Karpas-422 (cell line): Measurements from ENCODE around the gene RPS6KB2. TPM values are rescaled to one million over a fixed set of nuclear protein-coding genes. Genes with fewer than 3 reads are reported as not detected.
A peak's percentile ranks its signal among the peaks of the same experiment; 100 is the strongest.

Experiments used
- DNase-seq: peaks from one replicate; pipeline ENCODE4 v3.0.0-alpha.2; 2015
- H2AFZ ChIP-seq: fragments of 200-600 bp; sonication (generic); 2 replicates; pipeline ENCODE4 v1.6.1; 2014; ENCODE audit warnings: antibody characterized with exemption, low read length, mixed read lengths
- H3K27ac ChIP-seq: fragments of 200-600 bp; sonication (generic); 2 replicates; pipeline ENCODE4 v1.5.1; 2014; ENCODE audit warnings: mild to moderate bottlenecking, low read length, moderate library complexity
- H3K27me3 ChIP-seq: fragments of 200-600 bp; sonication (generic); 2 replicates; pipeline ENCODE4 v1.6.1; 2014; ENCODE audit warnings: low read length, mixed read lengths
- H3K36me3 ChIP-seq: fragments of 200-600 bp; sonication (generic); 2 replicates; pipeline ENCODE4 v1.6.1; 2014; ENCODE audit warnings: low read length, mixed read lengths; ENCODE audit not compliant: insufficient read depth
- H3K4me1 ChIP-seq: fragments of 200-600 bp; sonication (generic); 2 replicates; pipeline ENCODE4 v1.6.1; 2014; ENCODE audit warnings: mild to moderate bottlenecking, low read length, mixed read lengths
- H3K4me2 ChIP-seq: fragments of 200-600 bp; sonication (generic); 2 replicates; pipeline ENCODE4 v1.6.1; 2014; ENCODE audit warnings: low read length, low read depth, mild to moderate bottlenecking; ENCODE audit not compliant: poor library complexity, severe bottlenecking
- H3K4me3 ChIP-seq: fragments of 200-600 bp; sonication (generic); 2 replicates; pipeline ENCODE4 v1.5.1; 2014; ENCODE audit warnings: mild to moderate bottlenecking, antibody characterized with exemption, low read length, mixed read lengths
- H3K79me2 ChIP-seq: fragments of 200-600 bp; sonication (generic); 2 replicates; pipeline ENCODE4 v1.6.1; 2014; ENCODE audit warnings: mild to moderate bottlenecking, low read length, mixed read lengths
- H3K9ac ChIP-seq: fragments of 200-600 bp; sonication (generic); 2 replicates; pipeline ENCODE4 v1.6.0; 2014; ENCODE audit warnings: low read length
- H3K9me2 ChIP-seq: fragments of 200-600 bp; sonication (generic), shearing (Covaris generic); replicated peaks from 2 replicates; pipeline ENCODE4 v1.6.0; 2014; ENCODE audit warnings: mild to moderate bottlenecking, low read length, moderate library complexity; ENCODE audit not compliant: insufficient read depth
- H3K9me3 ChIP-seq: fragments of 300-700, 200-600 bp; sonication (generic); 2 replicates; pipeline ENCODE4 v1.6.1; 2014; ENCODE audit warnings: low read length, mixed read lengths
- H4K20me1 ChIP-seq: fragments of 200-600 bp; sonication (generic); 2 replicates; pipeline ENCODE4 v1.6.1; 2014; ENCODE audit warnings: mild to moderate bottlenecking, antibody characterized with exemption, low read length, low read depth; ENCODE audit not compliant: insufficient read depth
- total RNA-seq: library from RNA; depleted of rRNA; stranded (reverse); fragments of >200 nt; shearing (Covaris generic); gene quantifications from 2 replicates; pipeline ENCODE4 v1.2.3, GENCODE V29; 2014; ENCODE audit warnings: low replicate concordance

The RPS6KB2 gene
- total RNA-seq, 1 experiment from 2014 or later: 48.9 TPM

- H3K27me3 ChIP-seq: no peaks in the 10 kb centered on the region
- peaks cover 28% of the 10 kb centered on the region for H3K79me2 ChIP-seq
- peaks cover 66% of the 10 kb centered on the region for H3K4me1 ChIP-seq
- H3K36me3 ChIP-seq: peaks cover 5% of the 10 kb centered on the region; the same call in 1 of the 2 replicates
- no peaks in the 10 kb centered on the region for H3K9me3 ChIP-seq
- peak overlapping the region; percentile 100 for H3K27ac ChIP-seq
- peak overlapping the region; percentile 86; the same call in 1 of the 2 replicates for H3K4me3 ChIP-seq
- peak overlapping the region; percentile 73 for H3K4me2 ChIP-seq
- H4K20me1 ChIP-seq: peaks cover 7% of the 10 kb centered on the region; the same call in 1 of the 2 replicates
- DNase-seq: peak; percentile 73
- no peaks in the 10 kb centered on the region for H3K9me2 ChIP-seq
- peak overlapping the region; percentile 95 for H3K9ac ChIP-seq
- H2AFZ ChIP-seq: no peak overlapping the region
Observed at GRCh38 chr11:67434395-67434881, 6.1 kb downstream of the RPS6KB2 start.

DNA sequence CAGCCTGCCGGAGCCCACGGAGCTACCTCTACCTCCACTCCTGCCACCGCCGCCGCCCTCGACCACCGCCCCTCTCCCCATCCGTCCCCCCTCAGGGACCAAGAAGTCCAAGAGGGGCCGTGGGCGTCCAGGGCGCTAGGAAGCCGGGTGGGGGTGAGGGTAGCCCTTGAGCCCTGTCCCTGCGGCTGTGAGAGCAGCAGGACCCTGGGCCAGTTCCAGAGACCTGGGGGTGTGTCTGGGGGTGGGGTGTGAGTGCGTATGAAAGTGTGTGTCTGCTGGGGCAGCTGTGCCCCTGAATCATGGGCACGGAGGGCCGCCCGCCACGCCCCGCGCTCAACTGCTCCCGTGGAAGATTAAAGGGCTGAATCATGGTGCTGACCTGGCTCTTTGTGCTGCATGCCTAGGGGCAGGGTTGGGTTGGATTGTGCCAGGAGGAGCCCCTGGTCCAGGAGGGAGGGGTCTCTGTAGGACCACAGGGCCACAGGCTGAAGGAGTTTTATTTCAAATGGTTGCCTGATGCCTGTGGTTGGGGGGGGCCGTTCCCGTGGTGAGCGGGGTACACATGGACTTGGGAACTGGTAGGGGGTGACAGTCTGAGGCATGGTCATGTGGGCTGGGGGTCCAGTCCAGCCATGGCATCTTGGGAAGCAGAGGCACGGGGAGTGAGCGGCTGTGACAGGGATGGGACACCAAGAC lies 6.9 kb downstream of the RPS6KB2 start:
- Histone ChIP-seq H3K27me3 (no peaks in the 10 kb centered on the region), H3K9ac (peak overlapping the region; percentile 95), H2AFZ (no peak overlapping the region), H3K4me2 (peak overlapping the region; percentile 73), H3K36me3 (peaks cover 5% of the 10 kb centered on the region; the same call in 1 of the 2 replicates), H3K9me2 (no peaks in the 10 kb centered on the region), H3K27ac (peak overlapping the region; percentile 100), H3K9me3 (no peaks in the 10 kb centered on the region), H4K20me1 (peaks cover 7% of the 10 kb centered on the region; the same call in 1 of the 2 replicates), H3K79me2 (peaks cover 24% of the 10 kb centered on the region), H3K4me1 (peaks cover 63% of the 10 kb centered on the region), H3K4me3 (peak overlapping the region; percentile 86; the same call in 1 of the 2 replicates)
- DNase-seq: peak; percentile 78

DNA sequence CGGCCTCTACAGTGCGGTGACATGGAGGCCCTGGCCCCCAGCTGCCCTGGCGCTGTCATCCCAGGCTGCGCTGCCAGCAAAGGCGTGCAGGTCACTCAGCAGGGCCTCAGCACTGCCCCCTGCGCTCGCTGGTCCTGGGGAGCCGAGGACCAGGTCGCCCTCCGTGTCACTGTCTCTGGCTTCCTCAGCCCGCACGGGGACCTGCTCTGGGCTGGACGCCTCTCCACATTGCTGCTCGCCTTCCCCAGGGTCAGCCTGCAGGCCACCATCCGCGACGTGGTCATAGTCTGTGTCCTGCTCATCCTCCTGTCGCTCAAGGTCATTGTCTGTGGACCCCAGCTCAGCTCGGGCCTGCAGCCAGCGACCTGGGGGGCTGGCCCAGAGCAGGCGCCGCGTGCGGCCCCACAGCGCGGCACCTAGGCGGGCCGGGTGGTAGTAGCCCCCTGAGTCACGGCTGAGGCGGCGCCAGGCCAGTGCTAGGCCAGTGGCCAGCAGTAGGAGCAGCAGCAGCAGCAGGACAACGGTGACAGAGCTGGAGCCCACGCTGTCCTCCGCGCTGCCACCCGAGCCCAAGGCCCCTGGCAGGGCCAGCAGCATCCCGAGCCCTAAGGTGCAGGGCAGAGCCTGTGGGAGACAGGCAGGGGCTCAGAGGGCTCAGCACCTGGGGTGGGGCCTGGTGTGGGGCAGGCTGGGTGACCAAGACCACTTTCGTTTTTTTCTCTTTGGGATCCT lies 7.6 kb downstream of the RPS6KB2 start:
- no peak for DNase-seq
- Histone ChIP-seq H4K20me1 (peaks cover 7% of the 10 kb centered on the region; the same call in 1 of the 2 replicates), H3K27me3 (no peaks in the 10 kb centered on the region), H3K4me1 (peaks cover 69% of the 10 kb centered on the region), H3K79me2 (peaks cover 24% of the 10 kb centered on the region), H3K36me3 (peaks cover 5% of the 10 kb centered on the region; the same call in 1 of the 2 replicates), H3K9me3 (no peaks in the 10 kb centered on the region), H3K27ac (peak overlapping the region; percentile 100), H3K9ac (peak overlapping the region; percentile 95), H3K4me3 (peak overlapping the region; percentile 86), H3K4me2 (peak overlapping the region; percentile 73), H3K9me2 (no peaks in the 10 kb centered on the region), H2AFZ (no peak overlapping the region)

DNA sequence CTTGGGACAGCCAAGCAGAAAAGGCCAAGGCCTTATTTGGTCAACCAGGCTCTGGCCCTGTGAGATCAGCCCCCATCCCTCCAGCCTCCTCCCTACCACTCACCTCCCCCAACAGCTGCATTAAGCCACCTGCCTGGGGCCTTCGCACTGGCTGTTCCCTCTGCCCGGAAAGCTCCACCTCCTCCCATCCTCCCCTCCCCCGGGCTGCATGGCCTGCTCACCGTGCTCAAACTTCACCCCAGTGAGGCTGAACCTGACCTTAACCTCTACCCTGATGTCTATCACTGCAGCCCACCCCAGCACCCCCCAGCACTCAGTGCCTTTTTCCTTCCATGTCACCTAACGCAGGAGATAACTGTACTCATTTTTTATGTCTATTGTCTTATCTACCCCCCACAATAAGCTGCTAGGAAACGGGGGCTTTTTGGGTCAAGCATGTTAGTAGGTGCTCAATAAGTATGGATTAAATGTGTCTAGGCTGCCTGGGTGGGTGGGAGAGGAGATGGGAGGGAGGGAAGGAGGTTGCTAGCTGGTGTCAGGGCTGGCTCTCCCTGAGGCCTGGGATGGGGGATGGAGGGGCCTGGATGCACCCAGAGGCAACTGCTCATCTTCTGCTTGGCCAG lies 8.3 kb downstream of the RPS6KB2 start:
- Histone ChIP-seq H3K9me2 (no peaks in the 10 kb centered on the region), H3K36me3 (peaks cover 5% of the 10 kb centered on the region; the same call in 1 of the 2 replicates), H4K20me1 (peaks cover 7% of the 10 kb centered on the region; the same call in 1 of the 2 replicates), H3K9ac (peak overlapping the region; percentile 95), H3K9me3 (no peaks in the 10 kb centered on the region), H2AFZ (no peak overlapping the region), H3K27me3 (no peaks in the 10 kb centered on the region), H3K4me1 (peaks cover 69% of the 10 kb centered on the region), H3K27ac (peak overlapping the region; percentile 100), H3K4me2 (peak overlapping the region; percentile 73), H3K4me3 (peak overlapping the region; percentile 86), H3K79me2 (peaks cover 24% of the 10 kb centered on the region)
- DNase-seq: peak; percentile 96

- H3K36me3 ChIP-seq: peaks cover 5% of the 10 kb centered on the region; the same call in 1 of the 2 replicates
- DNase-seq: peak; percentile 93
- H2AFZ ChIP-seq: no peak within 1 kb of the TSS
- peaks cover 69% of the 10 kb centered on the region for H3K4me1 ChIP-seq
- H3K4me2 ChIP-seq: peak within 1 kb of the TSS; percentile 73
- H3K27me3 ChIP-seq: no peaks in the 10 kb centered on the region
- peak within 1 kb of the TSS; percentile 100 for H3K27ac ChIP-seq
- H3K9me2 ChIP-seq: no peaks in the 10 kb centered on the region
- peaks cover 24% of the 10 kb centered on the region for H3K79me2 ChIP-seq
- H3K4me3 ChIP-seq: peak within 1 kb of the TSS; percentile 86
- peak within 1 kb of the TSS; percentile 95 for H3K9ac ChIP-seq
- no peaks in the 10 kb centered on the region for H3K9me3 ChIP-seq
- peaks cover 7% of the 10 kb centered on the region; the same call in 1 of the 2 replicates for H4K20me1 ChIP-seq
Observed at GRCh38 chr11:67437082-67437808, 9.0 kb downstream of the RPS6KB2 start, which contains the start of gene PTPRCAP. Gene PTPRCAP, minus strand, starts transcription at chr11:67437682. Its CDS starts 63 bp downstream, at chr11:67437619.

- Histone ChIP-seq H3K27ac (peak overlapping the region; percentile 100), H3K9ac (peak overlapping the region; percentile 95), H2AFZ (no peak overlapping the region), H3K9me3 (no peaks in the 10 kb centered on the region), H3K4me1 (peaks cover 70% of the 10 kb centered on the region), H3K4me3 (peak overlapping the region; percentile 86), H3K36me3 (peaks cover 2% of the 10 kb centered on the region; the same call in 1 of the 2 replicates), H3K4me2 (peak overlapping the region; percentile 73), H3K27me3 (no peaks in the 10 kb centered on the region), H4K20me1 (peaks cover 7% of the 10 kb centered on the region; the same call in 1 of the 2 replicates), H3K79me2 (peaks cover 24% of the 10 kb centered on the region), H3K9me2 (no peaks in the 10 kb centered on the region)
- no peak for DNase-seq
Observed at GRCh38 chr11:67437809-67438157, 9.5 kb downstream of the RPS6KB2 start.

- H3K79me2 ChIP-seq: peaks cover 24% of the 10 kb centered on the region
- no peaks in the 10 kb centered on the region for H3K9me3 ChIP-seq
- peak overlapping the region; percentile 100 for H3K27ac ChIP-seq
- no peaks in the 10 kb centered on the region for H3K36me3 ChIP-seq
- H3K27me3 ChIP-seq: no peaks in the 10 kb centered on the region
- peak overlapping the region; percentile 86 for H3K4me3 ChIP-seq
- peaks cover 70% of the 10 kb centered on the region for H3K4me1 ChIP-seq
- H3K9me2 ChIP-seq: no peaks in the 10 kb centered on the region
- peaks cover 7% of the 10 kb centered on the region; the same call in 1 of the 2 replicates for H4K20me1 ChIP-seq
- H3K9ac ChIP-seq: peak overlapping the region; percentile 95
- no peak overlapping the region for H2AFZ ChIP-seq
- peak; percentile 95 for DNase-seq
- H3K4me2 ChIP-seq: peak overlapping the region; percentile 73
Observed at GRCh38 chr11:67438158-67438902, 10.0 kb downstream of the RPS6KB2 start.
